Hematopoietic multipotent progenitor cell treated with erythropoietin and hydrocortisone succinate and interleukin-3 and kit ligand, for 8 days (in vitro differentiated cells): ENCODE data around the gene C2CD3.

Experiments used
- DNase-seq: peaks from one replicate; pipeline ENCODE4 v3.0.0-alpha.2; 2015

The C2CD3 gene

DNA sequence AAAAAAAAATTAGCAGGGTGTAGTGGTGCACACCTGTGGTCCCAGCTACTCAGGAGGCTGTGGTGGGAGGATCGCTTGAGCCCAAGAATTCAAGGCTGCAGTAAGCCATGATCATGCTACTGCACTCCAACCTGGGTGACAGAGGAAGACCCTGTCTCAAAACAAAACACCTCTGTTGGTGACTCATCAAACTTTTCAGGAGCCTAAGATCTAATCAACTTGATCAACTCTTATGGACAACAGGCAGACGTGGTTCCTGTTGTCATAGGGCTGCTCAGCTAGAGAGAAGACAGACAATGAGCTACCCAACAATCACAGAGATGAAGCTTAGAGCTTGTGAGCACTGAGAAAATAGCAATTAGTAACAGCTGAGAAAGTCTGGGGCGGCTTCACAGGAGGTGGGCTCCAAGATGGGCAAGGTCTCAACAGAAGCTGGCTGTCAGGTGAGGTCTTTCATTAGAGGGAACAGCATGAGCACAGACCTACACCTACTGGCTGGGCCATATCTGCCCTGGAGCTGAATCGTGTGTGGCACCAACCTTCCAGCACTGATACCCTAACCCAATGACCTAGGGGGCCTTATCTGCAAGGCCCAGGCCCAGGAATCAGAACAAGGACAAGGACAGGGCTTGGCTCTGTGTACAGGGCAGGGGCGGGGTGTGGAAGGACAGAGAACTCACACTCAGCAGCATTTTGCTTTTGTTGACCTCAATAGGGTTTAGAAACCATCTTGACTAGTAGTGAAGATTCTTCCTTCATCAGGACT, 154.7 kb downstream of the C2CD3 start:
- peak; percentile 95 for DNase-seq

DNA sequence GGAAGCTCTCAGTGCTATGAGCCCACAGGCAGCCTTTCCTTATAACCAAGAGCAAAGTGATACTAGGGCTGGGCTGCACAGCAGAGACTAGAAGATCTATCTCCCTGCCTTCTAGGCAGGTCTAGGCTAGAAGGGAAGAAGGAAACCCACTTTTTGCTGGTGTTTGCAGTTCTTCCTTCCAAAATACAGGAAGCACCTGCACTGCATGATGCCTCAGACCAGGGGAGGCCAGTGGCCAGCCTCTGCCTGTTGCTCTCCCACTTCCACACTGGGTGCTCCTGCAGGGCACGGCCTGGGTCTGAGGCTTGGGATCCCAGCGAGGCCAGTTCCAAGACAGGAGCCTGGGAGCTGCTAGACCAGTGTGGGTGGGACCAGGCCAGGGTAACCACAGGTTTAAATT, 155.9 kb downstream of the C2CD3 start:
- DNase-seq, result no peak

DNA sequence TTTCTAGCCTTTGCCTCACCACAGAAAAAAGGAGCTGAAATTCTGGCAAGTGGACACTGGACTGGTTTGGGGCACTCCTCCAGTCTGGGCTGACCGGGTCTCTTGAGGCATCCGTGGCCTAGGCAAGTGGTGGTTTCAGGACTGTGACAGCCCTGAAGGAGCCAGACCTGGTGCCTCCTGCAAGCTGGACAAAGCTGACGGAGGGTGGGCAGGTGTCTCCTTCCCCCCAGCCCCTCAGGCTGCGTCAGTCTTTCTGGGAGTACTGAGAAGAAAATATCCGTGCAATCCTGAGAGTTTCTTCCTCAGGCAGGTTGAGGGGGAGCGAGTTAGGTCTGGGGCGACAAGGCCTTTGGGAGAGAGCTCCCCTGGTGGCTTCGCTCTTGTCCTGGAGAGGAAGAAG, 157.7 kb downstream of the C2CD3 start:
- no peak for DNase-seq

DNA sequence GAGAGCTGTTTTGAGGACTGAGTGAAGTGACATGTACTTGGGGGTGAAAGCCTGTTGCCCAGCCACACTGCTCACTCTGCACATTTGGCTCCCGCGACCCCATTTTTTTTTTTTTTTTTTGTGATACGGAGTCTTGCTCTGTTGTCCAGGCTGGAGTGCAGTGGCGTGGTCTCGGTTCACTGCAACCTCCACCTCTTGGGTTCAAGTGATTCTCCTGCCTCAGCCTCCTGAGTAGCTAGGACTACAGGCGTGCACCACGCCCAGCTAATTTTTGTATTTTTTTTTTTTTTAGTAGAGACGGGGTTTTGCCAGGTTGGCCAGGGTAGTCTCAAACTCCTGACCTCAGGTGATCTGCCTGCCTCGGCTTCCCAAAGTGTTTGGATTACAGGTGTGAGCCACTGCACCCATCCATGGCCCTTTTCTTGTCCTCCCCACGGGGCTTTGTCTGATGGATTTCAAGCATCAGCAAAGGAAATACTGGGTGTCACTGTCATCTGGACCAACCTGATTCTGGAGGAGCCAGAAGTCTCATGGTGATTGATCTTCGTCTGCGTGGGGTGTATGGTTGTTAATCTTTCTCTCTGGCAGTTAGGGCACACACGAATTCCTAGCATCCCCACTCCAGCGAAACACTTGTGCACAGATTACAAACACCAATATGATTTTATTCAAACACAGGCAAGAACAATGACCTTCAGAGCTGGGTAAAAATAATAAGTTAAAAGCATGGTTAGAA, 158.6 kb downstream of the C2CD3 start:
- peak; percentile 24 for DNase-seq

DNA sequence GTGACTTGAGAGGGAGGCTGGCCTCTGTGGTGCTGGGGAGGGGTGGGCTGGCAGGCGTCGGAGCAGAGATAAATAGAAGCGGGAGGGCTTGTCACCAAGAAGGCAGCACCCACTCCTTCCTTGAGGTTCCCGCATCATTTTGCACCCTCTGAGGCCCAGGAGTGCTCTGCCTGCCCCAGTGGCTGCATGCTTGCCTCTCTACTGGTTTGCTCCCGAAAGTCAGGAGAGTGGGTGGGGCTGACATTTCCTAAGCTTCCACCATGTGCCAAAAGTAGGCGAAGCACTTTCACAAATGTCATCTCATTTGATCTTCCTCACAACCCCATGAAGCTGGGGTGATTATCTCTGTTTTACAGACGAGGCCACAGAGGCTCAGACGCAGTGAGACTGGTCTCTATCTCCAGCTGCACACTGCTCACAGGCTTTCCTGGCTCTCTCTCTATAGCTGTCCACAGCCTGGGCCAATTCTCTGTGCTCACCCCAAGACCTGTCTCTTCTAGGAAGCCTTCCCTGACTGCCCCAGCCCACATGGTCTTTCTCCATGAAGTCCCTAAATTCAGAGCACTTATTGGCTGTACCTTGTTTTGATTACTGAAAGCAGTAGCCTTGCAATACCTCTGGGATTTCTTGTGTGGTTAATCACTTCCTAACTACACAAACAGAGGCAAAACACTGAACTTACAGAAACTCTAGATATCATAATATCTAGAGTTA, 159.3 kb downstream of the C2CD3 start:
- peak; percentile 100 for DNase-seq

DNA sequence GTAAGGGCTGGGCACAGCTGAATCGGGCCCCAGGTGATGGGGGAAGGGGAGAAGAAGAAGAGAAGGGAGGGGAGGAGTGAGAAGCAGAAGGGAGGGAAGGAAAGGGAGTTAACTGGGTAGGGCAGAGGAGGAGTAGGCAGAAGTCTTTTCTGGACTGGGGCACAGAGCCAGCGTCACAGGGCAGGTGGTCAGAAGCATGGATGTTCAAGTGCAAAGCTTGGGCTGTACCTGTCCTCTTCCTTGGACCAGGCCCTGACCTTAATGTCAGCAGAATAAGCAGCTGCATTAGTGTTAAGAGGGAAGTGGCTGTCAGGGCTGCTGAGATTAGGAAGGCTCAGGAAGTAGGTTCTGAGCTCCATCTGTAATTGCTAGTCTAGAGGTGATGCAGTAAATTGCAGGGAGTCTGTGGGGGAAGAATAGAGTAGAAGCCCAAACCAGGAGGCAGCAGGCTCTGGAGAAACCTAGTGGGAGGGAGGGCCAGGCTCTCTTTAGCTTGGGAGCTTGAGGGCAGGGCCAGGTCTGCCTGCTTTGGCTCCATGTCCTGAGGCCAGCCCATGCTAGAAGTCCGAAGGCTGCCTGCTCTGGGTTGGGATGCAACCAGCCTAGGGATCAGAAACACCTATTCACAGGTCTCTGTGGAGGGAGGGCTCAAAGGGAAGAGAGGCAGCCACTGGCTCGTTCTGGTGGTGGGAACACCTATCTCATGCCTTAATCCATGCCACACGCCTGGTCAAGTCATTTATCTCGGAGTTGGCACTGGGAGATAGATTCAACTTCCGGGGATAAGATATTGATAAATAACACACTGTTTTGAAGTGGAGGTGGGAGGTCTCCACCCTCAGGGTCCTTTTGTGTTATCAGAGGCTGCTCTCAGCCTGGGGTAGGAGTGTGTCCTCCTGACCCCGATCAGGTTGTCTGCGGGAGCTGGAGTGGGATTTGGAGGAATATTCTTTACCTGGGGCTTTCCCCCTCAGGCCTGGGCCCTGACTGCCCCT, 160.2 kb downstream of the C2CD3 start:
- peak; percentile 57 for DNase-seq

DNA sequence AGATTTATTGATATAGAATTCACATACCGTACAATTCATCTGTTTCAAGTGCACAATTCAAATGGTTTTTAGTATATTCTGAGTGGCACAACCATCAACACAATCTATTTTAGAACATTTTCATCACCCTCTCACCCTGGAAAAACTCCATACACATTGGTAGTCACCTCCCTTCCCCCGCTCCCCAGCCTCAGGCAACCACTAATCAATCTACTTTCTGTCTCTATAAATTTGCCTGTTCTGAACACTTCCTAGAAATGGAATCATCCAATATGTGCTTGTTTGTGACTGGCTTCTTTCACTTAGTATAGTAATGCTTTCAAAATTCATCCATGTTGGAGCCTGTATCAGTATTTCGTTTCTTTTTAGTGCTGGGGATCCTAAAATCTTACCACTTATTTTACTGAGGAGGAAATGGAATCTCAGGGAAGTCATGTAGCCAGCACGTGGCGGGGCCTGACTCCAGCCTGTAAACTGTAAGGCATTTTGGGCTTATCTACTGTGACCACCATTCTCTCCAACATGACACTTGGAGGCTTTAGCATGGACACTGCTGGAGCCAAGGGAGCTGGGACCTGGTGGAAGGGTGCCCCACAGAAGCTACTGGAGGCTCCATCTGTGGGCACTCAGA, 161.0 kb downstream of the C2CD3 start:
- peak; percentile 16 for DNase-seq

DNA sequence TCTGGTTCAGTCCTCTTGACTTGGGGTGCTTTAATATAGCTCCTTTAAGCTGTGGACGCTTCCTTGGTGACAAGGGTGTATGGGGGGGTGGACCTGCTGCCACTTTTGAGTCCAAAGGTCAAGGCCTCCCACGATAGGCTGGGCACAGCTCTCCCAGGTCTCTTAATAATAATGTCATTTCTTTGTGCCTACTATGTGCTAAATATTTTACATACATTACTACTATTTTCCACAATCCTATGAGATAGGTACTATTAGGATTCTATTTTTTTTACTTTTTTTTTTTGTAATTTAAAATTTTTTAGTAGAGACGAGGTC, 161.6 kb downstream of the C2CD3 start:
- DNase-seq, result no peak

DNA sequence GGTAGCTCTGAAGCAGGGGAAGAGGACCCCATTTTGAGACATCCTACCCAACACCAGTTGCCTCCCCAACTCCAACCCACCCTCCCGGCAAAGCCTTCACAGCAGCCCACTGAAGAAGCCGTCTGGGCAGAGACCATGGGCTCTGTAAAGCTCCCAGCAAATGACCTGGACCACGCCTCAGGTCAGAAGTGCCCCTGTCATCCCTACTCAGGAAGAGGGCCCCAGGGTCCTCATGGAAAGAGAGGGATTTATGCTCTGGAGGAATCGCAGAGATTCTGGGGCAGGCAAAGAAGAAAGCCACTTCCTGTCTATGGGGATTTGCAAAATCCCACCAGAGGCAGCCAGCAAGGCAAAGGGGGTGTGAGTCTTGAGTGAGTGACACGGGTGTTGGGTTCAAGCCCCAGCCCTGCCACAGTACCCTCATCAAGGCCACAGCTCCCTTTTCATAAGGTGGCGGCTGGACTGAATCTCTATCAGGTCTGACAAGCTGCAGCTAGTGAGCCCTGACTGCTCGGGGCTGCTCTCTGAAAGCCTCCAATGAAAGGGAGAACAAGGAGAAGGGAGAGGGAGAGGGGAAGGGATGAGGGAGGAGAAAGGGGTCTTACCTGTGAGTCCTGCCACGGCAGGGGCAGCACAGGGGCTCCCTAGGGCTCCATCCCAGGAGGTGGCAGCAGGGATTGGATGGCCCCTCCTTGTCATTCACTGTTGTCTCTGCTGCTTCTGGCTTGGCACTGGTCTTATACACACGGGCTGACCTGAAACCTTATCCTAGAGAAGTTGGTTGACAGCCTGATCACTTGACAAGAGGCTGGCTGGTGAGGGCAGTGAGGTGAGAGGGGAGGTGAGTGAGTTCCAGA, 162.2 kb downstream of the C2CD3 start, which contains the start of gene UCP3:
UCP3 (minus strand) TSS at position 713 of the 857 bp plus-strand sequence. CDS start 2,043 bp downstream, outside the sequence.
- DNase-seq, result peak; percentile 22

DNA sequence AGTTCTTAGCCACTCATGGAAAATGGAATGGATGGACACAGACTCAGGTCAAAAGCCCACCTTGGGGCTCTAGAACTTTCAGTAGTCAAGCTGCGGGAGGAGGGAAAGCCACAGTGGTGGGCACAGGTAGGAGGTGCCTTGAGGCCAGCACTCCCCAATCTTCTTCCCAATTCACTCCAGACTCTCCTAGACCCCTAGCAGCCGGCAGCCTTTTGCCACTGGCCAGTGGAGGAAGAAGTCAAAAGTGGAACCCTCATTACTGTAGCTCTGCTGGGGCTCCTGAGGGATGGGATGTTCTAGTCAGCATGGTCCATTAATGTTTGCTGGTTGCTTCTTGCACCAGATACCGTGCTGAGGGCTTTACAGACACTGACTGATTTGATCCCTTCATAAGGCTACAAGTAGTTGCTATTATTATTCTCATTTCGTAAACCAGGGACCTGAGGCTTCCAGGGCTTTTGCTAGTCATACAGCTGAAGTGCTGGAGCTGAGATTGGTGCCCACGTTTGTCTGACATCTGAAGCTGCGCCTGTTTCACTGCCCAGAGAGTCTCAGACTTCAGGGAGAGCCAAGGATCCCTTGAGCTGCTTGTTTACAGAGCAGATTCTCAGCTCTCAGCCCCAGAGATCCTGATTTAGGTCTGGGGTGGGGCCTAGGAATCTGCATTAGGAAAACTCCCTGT, 163.0 kb downstream of the C2CD3 start:
- no peak for DNase-seq

DNA sequence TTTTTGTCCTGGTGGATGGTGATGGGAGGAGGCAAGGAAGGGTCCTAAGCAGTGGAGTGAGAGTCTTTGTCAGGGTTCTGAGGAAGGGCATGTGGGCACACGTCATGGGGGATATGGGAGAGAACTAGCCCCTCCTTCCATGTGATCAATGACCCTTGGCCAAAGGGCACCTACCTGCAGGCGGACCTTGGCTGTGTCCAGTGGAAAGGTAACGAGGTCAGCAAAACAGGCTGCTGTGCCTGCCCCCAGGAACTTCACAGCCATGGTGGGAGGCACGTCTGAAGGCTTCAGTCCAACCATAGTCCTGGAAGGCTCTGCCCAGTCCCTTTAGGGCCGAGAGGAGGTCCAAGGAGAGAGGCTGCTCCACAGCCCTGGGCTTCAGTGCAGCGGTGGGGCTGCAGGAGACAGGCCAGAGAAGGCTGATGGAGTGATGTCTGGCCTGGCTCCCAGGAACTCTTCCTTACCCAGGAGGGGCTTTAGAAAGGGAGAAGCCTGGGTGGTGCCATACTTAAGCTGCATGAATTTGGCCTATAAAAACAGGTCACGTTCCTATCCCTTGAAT, 164.0 kb downstream of the C2CD3 start:
- no peak for DNase-seq

DNA sequence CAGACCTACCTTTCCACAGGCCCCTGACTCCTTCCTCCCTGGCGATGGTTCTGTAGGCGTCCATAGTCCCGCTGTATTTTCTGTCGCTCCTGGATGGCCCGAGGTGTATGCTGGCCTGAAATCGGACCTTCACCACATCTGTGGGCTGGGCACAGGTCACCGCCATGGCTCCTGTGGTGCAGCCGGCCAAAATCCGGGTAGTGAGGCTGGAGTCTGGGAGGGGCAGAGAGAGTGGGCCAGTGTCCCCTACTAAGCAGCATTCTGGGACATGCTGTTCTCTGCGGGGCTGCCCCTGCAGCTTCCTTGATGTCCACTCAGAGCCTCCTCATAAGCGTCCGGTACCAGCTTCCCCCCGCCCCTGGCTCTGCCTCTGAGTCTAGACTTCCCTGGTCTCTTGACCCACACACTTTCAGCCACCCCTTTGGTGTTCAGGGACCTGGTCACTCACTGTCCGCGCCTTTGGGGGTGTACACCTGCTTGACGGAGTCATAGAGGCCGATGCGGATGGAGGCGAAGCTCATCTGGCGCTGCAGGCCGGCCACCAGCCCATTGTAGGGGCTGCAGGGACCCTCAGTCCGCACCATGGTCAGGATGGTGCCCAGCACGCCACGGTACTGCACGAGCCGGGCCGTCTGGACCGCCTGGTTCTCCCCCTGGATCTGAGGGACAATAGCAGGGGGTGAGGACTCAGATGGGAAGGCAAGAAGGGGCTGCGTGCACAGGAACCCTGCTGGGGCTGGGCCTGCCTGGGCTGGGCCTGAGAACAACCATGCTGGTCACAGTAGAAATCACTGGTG, 164.9 kb downstream of the C2CD3 start:
- no peak for DNase-seq

DNA sequence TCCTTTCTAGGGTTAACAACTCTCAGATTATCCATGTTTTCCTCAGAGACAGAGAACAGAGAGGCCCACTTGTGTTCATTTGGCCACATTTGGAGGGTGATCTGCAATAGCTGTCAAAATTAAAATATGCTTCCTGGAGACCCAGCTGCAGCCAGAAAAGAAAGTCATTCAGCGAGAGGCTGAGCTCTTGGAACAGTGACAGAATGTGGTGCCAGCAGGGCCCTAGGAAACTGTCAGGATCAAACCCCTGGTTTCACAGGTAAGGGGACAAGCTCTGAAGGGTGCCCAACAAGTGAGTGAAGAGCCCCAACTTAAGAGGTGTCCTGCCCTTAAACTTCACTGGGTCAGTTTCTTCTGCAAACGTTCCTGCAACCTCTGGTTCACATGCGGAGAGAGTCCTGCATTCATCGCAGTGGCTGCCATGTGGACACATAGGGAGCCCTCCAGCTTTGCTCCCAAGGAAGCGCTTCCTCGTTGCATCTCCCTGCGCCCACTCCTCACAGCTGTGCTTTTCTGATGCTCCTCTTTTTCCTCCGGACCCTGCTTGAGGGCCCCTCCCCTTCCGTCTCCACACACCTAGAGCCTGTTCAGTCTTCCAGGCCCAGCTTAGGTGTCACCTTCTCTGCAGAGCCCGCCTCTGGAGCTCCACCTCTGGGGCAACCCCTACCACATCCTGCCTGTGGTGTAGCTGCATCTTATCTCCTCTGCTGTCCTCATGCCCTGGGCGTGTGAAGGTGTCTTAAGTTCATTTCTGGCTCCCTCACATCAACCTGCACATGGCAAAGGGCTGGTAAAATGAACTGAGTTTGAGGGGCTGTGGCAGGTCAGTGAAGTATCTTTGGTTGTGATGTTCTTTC, 165.8 kb downstream of the C2CD3 start:
- DNase-seq, result peak; percentile 85

DNA sequence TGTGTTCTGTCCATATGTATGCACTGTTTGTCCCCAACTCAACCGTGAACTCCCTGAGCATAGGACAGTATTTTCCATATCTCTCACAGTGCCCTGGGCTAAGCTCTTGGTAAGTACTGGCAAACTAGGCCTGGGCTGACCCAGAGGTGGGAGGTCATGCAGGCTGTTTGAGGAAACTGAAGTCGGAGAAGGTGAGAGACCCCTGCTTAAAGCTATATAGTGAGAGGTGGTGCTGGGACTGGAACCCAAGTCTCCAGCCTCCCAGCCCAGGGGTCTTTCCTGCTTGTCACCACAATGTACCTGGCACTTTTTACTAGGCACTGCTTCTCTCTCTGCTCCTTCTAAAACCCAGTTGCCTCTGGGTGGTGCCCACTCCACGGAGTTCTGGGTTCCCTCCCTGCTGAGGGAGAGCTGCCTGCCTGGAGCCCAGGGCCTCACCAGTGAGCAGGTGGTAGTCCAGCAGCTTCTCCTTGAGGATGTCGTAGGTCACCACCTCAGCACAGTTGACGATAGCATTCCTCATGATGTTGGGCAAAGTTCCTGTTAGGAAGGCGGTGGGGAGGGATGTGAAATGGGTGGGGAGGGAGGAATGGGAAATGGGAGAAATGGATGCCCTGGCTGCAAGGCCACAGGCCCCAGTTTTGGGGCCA, 166.6 kb downstream of the C2CD3 start:
- DNase-seq, result no peak

DNA sequence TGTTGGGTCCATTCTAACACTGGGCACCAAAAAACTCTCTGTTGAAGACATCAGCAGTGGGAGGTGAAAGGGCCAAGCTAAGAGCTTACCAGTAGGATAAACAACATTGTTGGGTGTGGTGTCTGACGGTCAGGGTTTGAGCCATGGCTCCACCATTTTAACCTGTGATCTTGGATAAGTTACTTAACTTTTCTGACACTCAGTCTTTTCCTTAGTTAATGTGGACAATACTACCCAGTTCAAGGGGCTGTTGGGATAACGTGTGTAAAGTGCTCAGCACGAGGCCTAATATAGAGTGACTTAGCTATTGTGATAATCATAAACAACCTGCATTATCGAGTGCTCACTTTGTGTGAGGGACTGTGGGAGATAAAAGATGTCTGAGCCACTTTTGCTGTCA, 168.0 kb downstream of the C2CD3 start:
- DNase-seq, result no peak

DNA sequence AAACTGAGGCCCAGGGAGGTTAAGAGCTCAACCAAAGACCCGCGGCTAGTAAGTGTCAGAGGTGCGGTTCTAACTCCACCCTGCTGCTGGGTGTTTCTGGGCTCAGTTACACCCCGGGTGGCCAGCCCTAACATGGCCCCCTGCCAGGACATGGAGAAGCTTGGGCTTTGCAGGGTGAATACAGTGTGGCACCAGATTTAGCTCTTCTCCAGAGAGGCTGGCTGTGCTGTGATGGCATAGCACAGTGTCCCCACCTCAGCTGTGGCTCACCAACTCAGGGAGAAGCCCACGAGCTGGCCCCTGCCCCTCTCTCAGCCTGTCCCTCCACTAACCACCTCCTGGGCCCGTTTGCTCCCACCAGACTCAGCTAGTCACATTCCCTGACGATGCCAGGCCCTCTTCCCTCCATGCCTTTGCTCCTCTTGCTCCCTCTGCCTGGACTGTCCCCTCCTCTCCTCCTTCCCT, 168.9 kb downstream of the C2CD3 start:
- DNase-seq, result peak; percentile 87

DNA sequence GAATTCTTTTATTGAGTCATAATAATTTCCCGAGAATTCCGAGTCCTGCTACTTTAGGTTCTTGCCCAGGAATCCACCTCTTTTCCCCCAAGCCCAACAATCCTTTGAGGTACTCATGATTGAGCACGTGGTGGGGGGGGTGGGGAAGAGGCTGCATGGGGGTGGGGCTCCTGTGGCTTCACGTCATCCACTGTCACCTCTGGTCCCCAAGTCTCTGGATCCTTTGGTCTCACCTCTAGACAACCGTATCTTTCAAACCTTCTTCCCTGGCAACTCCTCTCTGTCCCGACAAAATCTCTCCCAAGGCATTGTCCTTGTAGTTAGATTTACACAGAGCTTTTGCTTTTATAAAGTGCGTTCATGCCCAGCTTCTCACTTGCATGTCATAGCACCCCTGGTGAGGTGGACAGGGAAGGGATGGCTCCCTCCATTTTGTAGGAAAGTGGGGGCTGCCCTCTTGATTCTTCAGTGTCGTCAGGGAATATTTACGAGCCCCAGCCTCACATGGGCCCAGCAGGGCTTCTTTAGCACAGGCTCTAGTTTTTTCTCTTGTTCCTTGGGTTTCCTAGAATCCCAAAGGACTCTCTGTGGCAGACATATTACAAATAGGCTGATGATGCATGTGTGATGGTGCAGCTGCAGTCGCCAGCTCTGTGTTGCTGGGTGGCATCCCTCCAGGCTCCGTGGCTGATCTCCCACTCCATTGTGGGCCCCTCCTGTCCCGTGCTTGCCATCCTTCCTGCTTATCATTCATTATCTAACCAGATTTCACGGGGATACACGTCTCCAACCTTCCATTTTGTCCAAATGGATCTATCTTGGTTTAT, 170.3 kb downstream of the C2CD3 start:
- DNase-seq, result no peak
